Tibial nerve (tissue), 4 donors: ENCODE results near the gene GAL3ST1. TPM values are rescaled to one million over a fixed set of nuclear protein-coding genes. Genes with fewer than 3 reads are reported as not detected.
A peak's percentile ranks its signal among the peaks of the same experiment; 100 is the strongest.

ENCODE experiments used
- DNase-seq, 2 donors: peaks; one replicate each; pipeline ENCODE4 v3.0.0-alpha.2; 2019; ENCODE audit warnings: low spot score in 2 of 2
- H3K27ac ChIP-seq, 4 donors: fragments of 200-600 bp; sonication (generic) in 3 of 4; one replicate each; pipeline ENCODE4 v1.5.1; 2017 to 2019; ENCODE audit warnings: mild to moderate bottlenecking in 1 of 4
- H3K27me3 ChIP-seq, 2 donors: fragments of 200-600 bp; sonication (generic) in 1 of 2; one replicate each; pipeline versions ENCODE4 v1.5.1 to v1.6.0; 2017 to 2019
- H3K36me3 ChIP-seq, 3 donors: fragments of 200-600 bp; sonication (generic); one replicate each; pipeline ENCODE4 v1.5.1; 2018 to 2019
- H3K4me1 ChIP-seq, 4 donors: fragments of 200-600 bp; sonication (generic) in 3 of 4; one replicate each; pipeline ENCODE4 v1.5.1; 2017 to 2019
- H3K4me3 ChIP-seq, 4 donors: fragments of 200-600 bp; sonication (generic) in 3 of 4; one replicate each; pipeline ENCODE4 v1.5.1; 2017 to 2019; ENCODE audit warnings: mild to moderate bottlenecking in 1 of 4, moderate library complexity in 1 of 4
- H3K9me3 ChIP-seq, 4 donors: fragments of 200-600 bp; sonication (generic) in 3 of 4; one replicate each; pipeline ENCODE4 v1.5.1; 2017 to 2019
- EP300 ChIP-seq, 2 donors: sonication (generic); formaldehyde crosslinking; IDR thresholded peaks; one replicate each; pipeline ENCODE4 v1.6.1; 2017; ENCODE audit warnings: antibody characterized with exemption in 2 of 2, mild to moderate bottlenecking in 1 of 2
- POLR2A ChIP-seq, 2 donors: fragments of 450-650 bp; IDR thresholded peaks; one replicate each; pipeline ENCODE4 v1.6.1; 2017; ENCODE audit warnings: antibody characterized with exemption in 2 of 2, mild to moderate bottlenecking in 2 of 2, moderate library complexity in 2 of 2
- WGBS, 2 donors: methylation state at CpG; one replicate each; pipeline ENCODE4 v1.1.5; 2018; 5-methylcytosine and 5-hydroxymethylcytosine counted together
- total RNA-seq, 4 donors: library from RNA; depleted of rRNA; stranded (reverse); fragments of >200 nt; gene quantifications; one replicate each; pipeline ENCODE4 v1.1.0, GENCODE V29; 2016
- TF ChIP-seq, protein P1 (sequence below), 5 experiments: fragments of 200-600 bp in 3 of 5; fragments of 450-650 bp in 2 of 5; sonication (generic) in 3 of 5; IDR thresholded peaks; one replicate each; pipeline ENCODE4 v1.5.1; 2016 to 2019; ENCODE audit warnings: antibody characterized with exemption in 5 of 5, mild to moderate bottlenecking in 3 of 5, moderate library complexity in 2 of 5

Gene GAL3ST1
- total RNA-seq, 4 donors from 2014 or later: 17.4 to 22.2 (median 18.8) TPM

DNA sequence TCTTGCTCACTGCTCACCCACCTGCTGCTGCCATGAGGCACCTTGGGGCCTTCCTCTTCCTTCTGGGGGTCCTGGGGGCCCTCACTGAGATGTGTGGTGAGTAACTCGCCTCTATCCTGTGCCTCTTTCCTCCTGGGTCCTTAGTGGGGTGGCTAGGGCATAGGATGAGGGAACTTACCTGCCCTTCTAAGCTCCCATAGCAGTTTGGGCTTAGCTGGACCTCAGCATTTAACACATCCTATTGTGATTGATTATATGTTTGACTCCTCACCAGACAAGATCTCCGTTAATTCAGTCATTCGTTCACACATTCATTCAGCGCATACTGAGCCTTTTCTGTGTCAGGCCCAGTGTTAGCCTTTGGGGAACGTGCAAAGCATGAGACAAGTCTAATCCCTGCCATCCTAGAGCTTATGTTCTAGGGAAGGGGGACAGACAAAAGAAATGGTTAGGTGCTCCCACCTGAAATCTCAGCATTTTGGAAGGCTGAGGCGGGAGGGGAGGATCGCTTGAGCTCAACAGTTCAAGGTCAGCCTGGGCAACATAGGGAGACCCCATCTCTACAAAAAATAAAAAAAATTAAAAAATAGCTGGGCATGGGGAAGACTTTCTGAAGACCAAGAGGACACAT lies 33.0 kb upstream of the GAL3ST1 start:
- Histone ChIP-seq H3K4me3 (peak overlapping the region; percentile 46 to 70 (median 54)), H3K36me3 (peaks cover 0 to 17% (median 0%) of the 10 kb centered on the region in 3 donors), H3K27ac (peak overlapping the region; percentile 38 to 81 (median 78)), H3K27me3 (no peaks in the 10 kb centered on the region), H3K4me1 (peaks cover 0 to 46% (median 18%) of the 10 kb centered on the region in 4 donors), H3K9me3 (no peaks in the 10 kb centered on the region)
- 71 to 73% methylated on average over 7 of the region's 7 CpGs for WGBS, 2 donors
- TF ChIP-seq, protein P1, sequence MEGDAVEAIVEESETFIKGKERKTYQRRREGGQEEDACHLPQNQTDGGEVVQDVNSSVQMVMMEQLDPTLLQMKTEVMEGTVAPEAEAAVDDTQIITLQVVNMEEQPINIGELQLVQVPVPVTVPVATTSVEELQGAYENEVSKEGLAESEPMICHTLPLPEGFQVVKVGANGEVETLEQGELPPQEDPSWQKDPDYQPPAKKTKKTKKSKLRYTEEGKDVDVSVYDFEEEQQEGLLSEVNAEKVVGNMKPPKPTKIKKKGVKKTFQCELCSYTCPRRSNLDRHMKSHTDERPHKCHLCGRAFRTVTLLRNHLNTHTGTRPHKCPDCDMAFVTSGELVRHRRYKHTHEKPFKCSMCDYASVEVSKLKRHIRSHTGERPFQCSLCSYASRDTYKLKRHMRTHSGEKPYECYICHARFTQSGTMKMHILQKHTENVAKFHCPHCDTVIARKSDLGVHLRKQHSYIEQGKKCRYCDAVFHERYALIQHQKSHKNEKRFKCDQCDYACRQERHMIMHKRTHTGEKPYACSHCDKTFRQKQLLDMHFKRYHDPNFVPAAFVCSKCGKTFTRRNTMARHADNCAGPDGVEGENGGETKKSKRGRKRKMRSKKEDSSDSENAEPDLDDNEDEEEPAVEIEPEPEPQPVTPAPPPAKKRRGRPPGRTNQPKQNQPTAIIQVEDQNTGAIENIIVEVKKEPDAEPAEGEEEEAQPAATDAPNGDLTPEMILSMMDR (IDR thresholded peaks at IDR 0.05): no peak
- TF ChIP-seq EP300 (IDR thresholded peaks at IDR 0.05) (no peak), POLR2A (IDR thresholded peaks at IDR 0.05) (no peak)
- DNase-seq: no peak

DNA sequence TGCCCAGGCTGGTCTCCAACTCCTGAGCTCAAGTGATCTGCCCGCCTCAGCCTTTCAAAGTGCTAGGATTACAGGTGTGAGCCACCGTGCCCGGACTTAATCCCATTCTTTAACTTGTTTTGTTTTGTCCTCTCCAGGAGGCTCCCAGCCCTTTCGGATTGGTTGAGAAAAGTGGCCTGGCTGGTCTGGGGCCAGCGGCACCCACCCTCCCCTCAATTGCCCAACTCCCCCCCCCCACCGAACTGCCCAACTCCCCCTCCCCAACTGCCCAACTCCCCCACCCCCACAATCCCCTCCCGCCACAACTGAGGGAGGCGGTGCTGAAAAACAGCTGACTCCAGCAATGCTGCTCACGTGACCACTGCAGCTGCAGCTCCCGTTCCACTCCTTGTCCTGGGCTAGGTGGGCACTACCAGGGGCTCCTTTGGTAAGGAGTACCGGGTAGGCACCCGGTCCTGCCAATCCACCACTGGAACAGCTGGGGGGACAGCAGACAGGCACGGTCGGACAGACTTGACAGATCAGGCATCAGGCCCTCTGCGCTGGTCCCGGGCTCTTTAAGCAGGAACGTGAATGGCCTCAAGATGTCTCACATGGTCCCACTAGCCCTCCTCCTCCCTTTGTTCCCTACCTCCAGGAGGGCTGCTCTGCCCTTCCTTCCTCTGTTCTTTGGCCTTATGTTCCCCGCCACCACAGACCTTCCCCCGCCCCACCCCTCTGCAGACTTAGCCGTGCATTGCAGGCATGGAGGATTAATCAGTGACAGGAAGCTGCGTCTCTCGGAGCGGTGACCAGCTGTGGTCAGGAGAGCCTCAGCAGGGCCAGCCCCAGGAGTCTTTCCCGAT lies 32.2 kb upstream of the GAL3ST1 start, which contains the start of gene TCN2:
Gene TCN2, plus strand, starts transcription at position 720 of the 845 bp plus-strand sequence. CDS start 158 bp downstream, outside the sequence.
- Histone ChIP-seq H3K27ac (peak within 1 kb of the TSS; percentile 65 to 81 (median 78)), H3K36me3 (peaks cover 0 to 10% (median 0%) of the 10 kb centered on the region in 3 donors), H3K9me3 (no peaks in the 10 kb centered on the region), H3K27me3 (no peaks in the 10 kb centered on the region), H3K4me3 (peak within 1 kb of the TSS; percentile 46 to 70 (median 54)), H3K4me1 (peaks cover 0 to 46% (median 18%) of the 10 kb centered on the region in 4 donors)
- DNase-seq: peak; percentile 45 to 64
- no peak for TF ChIP-seq POLR2A (IDR thresholded peaks at IDR 0.05)
- TF ChIP-seq, protein P1 (IDR thresholded peaks at IDR 0.05): peak in 1 of 5 experiments; percentile 16
- TF ChIP-seq EP300 (IDR thresholded peaks at IDR 0.05): peak in 1 of 2 donors; percentile 44
- 1% methylated on average over 24 of the region's 24 CpGs for WGBS, 2 donors

DNA sequence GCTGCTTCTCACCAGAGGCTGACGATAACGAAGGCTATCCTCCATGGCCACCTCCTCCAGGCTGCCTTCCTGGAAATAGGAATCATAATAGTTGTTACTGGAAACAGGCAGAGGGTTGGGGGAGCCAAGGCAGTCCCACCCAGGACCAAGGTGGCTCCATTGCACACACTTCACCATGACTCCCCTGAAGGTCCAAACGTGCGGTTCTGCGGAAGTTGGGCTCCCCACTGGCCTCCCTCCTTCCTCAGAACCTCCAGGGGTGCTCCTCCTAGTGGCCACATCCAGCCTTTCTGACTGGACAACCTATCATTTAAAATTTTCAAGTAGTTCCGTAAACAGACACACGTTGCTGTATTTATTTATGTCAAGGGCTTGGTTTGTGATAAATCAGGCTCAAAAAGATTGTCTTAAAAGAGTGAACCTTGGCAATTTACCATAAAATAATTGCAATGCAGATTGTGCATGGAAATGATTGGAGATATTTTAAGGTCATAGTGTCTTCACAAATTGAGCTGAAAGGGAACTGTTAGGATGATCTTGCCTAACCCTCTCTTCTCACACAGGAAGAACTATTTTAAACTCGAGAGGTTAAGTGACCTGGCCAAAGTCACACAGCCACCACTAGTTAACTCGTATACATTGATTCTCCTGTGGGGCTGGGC lies 31.1 kb upstream of the GAL3ST1 start:
- no peak for TF ChIP-seq EP300 (IDR thresholded peaks at IDR 0.05)
- TF ChIP-seq, protein P1 (IDR thresholded peaks at IDR 0.05): peak; percentile 59 to 67 (median 62)
- no peaks in the 10 kb centered on the region for H3K36me3 ChIP-seq
- 26 to 28% methylated on average over 9 of the region's 9 CpGs for WGBS, 2 donors
- DNase-seq: peak in 1 of 2 donors; percentile 54
- H3K27ac ChIP-seq: peak overlapping the region; percentile 65 to 81 (median 78)
- H3K27me3 ChIP-seq: no peaks in the 10 kb centered on the region
- no peaks in the 10 kb centered on the region for H3K9me3 ChIP-seq
- peaks cover 0 to 46% (median 18%) of the 10 kb centered on the region in 4 donors for H3K4me1 ChIP-seq
- H3K4me3 ChIP-seq: peak overlapping the region in 2 of 4 donors; percentile 46 to 62

DNA sequence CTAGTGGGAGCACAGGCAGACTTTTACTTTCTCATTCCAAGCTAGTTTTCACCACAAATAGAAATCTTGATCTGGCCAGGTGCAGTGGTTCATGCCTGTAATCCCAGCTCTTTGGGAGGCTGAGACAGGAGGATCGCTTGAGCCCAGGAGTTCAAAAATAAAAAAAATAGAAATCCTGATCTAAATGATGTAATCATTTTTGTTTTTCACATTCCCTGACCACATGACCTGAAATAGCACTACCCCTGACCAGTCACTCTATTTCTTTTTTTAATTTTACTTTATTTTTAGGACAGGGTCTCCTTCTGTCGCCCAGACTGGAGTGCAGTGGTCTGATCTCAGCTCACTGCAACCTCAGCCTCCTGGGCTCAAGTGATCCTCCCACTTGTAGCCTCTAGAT lies 30.3 kb upstream of the GAL3ST1 start:
- WGBS, 2 donors: 77 to 84% methylated on average over 2 of the region's 2 CpGs
- Histone ChIP-seq H3K36me3 (no peaks in the 10 kb centered on the region), H3K4me3 (no peak overlapping the region), H3K9me3 (no peaks in the 10 kb centered on the region), H3K27ac (no peak overlapping the region), H3K27me3 (no peaks in the 10 kb centered on the region), H3K4me1 (peaks cover 0 to 41% (median 18%) of the 10 kb centered on the region in 4 donors)
- TF ChIP-seq POLR2A (IDR thresholded peaks at IDR 0.05): no peak
- no peak for TF ChIP-seq EP300 (IDR thresholded peaks at IDR 0.05)
- TF ChIP-seq, protein P1 (IDR thresholded peaks at IDR 0.05): no peak
- no peak for DNase-seq
